HG02759 (cell line): Measurements from ENCODE around the gene SSNA1.

ENCODE experiments used
- ATAC-seq: cut with Tn5 transposase; IDR thresholded peaks from one replicate; pipeline ENCODE4 v1.9.1; 2021; ENCODE audit warnings: mild to moderate bottlenecking, moderate library complexity; ENCODE audit not compliant: unreplicated experiment

The SSNA1 gene

DNA sequence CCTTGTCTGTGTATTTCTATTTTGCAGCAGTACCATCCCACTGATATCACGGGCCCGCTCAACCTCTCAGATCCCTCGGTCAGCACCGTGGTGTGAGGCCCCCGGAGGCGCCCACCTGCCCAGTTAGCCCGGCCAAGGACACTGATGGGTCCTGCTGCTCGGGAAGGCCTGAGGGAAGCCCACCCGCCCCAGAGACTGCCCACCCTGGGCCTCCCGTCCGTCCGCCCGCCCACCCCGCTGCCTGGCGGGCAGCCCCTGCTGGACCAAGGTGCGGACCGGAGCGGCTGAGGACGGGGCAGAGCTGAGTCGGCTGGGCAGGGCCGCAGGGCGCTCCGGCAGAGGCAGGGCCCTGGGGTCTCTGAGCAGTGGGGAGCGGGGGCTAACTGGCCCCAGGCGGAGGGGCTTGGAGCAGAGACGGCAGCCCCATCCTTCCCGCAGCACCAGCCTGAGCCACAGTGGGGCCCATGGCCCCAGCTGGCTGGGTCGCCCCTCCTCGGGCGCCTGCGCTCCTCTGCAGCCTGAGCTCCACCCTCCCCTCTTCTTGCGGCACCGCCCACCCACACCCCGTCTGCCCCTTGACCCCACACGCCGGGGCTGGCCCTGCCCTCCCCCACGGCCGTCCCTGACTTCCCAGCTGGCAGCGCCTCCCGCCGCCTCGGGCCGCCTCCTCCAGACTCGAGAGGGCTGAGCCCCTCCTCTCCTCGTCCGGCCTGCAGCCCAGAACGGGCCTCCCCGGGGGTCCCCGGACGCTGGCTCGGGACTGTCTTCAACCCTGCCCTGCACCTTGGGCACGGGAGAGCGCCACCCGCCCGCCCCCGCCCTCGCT is 20.5 kb upstream of the SSNA1 start:
- ATAC-seq: no peak

GRCh38 chr9:137168573-137168903 is 19.9 kb upstream of the SSNA1 start:
- ATAC-seq: no peak

DNA sequence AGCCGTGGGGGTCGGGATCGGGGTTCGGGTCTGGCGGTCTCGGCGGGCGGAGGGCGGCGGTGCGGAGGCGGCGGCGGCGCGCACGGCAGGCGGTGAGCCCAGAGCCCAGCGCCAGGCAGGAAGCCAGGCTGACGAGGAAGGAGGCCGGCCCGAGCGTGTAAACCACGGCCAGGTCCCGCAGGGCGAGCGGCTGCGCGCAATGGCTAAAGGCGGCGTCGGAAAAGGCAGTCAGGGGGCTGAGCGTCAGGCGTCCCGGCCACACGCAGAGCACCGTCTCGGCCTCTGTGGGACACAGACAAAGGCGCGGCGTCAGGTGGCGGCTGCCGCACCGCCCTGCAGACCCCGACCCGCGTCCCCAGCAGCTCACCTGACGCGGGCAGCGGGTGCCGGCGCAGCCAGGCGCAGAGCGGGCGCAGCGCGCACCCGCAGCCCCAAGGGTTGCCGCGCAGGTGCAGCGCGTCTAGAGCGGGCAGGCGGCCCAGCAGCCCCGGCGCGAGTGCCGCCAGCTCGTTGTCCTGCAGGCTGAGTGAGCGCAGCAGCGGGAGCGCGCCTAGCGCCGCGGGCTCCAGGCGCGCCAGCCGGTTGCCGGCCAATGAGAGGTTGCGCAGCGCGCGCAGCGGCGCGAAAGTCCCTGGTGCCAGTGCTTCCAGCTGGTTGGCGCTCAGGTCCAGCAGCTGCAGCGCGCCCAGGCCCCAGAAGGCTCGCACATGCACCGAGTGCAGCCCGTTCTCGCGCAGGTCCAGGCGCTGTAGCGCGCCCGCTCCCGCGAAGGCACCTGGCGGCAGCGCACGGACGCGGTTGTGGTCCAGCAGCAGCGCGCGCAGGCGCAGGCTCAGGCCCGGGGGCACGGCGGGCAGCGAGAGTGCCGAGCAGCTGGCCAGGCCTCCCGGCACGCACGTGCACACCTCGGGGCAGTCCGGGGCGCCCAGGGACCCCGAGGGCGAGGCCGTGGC is 19.3 kb upstream of the SSNA1 start:
- ATAC-seq: peak; percentile 47

DNA sequence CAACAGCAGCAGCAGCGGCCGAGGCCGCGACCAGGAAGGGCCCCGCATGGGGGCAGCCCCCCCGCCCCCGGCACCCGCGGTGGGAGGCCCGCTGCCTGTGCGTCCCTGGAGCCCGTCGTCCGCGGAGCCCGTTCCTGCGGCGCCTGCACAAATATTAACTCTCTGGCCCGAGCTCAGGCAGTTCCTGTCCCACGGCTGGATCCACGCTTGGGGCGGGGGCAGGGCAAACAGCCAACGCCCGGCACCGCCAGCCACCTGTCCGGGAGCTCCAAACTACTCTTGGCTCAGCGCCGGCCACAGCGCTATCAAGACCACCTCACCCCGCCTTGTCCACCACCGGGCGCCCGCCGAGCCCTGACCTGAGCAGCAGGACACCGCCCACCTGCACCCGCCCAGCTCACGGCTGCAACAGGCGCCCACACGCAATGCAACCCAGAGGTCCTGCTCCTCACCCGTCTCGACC is 18.5 kb upstream of the SSNA1 start, which contains the start of gene LRRC26:
TSS of gene LRRC26 (minus strand) at position 156 of the 463 bp plus-strand sequence. CDS start at position 48, 108 bp downstream.
- no peak for ATAC-seq

DNA sequence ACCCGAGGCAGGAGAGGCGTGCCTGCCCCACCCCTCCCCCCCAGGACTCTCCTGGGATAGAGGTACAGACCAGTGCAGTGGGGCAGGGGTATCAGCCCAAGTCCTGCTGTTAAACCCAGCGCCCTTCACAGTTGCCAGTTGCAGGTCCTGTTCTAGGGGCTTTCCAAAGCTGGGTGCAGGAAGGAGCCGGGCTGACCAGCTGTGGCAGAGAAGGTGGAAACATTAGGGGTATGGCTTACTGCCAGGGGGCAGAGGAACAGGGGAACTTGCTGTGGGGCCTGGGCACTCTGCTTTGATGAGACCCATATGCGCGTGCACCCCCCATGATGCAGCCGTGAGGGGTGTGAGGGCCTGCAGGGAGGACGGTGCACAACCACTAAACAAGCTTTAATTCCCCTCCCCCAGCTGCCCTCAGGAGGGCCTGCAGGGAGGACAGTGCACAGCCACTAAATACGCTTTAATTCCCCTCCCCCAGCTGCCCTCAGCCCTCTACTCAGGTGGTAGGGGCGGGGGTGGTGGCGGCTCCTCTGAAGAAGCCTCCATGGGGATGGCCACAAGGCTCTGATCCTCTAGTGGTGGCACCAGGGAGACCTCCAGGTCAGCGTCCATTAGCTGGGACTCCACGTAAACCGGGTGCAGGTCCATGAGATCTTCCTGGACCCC is 17.9 kb upstream of the SSNA1 start:
- ATAC-seq: no peak

DNA sequence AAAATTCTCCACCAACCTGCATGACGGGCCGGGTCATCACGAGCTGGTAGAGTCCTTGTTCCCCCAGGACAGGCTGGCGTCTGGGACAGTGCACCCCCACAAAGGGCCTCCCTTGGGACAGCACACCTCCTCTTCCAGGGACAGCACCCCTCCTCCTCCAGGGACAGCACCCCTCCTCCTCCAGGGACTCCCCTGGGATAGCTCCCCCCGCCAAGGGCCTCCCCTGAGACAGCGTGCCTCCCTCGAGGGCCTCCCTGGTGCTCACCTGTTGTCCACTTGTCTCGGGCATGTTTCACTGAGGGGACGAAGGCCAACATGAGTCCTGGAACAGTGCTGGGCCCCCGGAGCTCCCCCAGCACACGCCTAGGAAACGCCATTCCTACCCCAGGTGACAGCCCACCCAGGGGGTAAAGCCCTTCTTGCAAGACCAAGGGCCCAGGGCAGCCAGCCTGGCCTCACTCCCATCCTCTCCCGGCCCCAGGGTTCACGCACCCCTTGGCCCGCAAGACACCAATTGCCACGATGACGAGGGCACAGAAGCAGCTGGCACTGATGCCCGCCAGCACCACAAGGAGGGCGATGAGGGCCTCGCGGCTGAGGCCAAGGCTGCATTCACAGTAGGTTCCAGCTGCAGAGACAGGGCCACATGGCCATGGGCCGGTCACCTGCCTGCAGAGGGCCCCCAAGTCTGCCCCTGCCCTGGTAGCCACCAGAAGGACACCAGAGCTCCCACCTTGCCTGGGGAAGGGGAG is 17.2 kb upstream of the SSNA1 start:
- ATAC-seq: no peak

- ATAC-seq: no peak
Observed at GRCh38 chr9:137172901-137173795, 15.3 kb upstream of the SSNA1 start.

- no peak for ATAC-seq
Observed at GRCh38 chr9:137173796-137174664, 14.4 kb upstream of the SSNA1 start.

GRCh38 chr9:137174722-137175293 is 13.7 kb upstream of the SSNA1 start:
- ATAC-seq: no peak

- no peak for ATAC-seq
Observed at GRCh38 chr9:137175345-137175961, 13.0 kb upstream of the SSNA1 start.

GRCh38 chr9:137176302-137177182 is 11.9 kb upstream of the SSNA1 start:
- ATAC-seq: no peak

DNA sequence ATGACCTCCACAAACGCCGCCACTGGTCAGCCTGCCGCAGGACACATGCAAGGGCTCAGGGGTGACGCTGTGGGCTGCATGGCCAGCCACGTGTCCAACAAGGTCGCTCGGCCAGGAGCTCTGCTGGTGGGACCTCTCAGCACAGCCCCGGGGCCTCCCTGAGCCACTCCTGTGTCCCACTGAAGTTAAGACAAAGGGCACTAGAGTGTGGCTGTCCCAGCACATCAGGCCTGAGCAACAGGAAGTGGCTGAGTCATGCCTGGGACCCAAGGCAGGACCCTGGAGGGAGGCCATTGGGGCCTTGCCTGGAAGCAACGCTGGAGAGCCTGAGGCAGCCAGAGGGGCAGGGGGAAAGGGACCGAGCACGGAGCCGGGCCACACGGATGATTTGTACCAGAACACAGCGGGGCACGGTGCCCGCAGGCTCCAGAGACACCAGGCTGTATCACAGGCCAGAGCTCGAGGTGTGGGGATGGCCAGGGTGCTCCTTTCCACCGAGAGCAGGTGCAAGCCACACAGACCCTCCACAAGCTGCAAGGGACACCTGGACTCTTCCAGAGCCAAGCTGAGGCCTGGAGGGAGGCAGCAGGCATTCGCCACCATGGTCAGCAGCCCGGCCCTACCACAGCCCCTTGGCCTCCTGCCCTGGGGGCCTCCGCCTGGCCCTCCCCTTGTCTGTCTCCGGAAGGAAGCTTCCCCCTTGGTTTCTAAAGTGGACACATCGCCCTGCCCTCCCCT is 10.1 kb upstream of the SSNA1 start:
- no peak for ATAC-seq

DNA sequence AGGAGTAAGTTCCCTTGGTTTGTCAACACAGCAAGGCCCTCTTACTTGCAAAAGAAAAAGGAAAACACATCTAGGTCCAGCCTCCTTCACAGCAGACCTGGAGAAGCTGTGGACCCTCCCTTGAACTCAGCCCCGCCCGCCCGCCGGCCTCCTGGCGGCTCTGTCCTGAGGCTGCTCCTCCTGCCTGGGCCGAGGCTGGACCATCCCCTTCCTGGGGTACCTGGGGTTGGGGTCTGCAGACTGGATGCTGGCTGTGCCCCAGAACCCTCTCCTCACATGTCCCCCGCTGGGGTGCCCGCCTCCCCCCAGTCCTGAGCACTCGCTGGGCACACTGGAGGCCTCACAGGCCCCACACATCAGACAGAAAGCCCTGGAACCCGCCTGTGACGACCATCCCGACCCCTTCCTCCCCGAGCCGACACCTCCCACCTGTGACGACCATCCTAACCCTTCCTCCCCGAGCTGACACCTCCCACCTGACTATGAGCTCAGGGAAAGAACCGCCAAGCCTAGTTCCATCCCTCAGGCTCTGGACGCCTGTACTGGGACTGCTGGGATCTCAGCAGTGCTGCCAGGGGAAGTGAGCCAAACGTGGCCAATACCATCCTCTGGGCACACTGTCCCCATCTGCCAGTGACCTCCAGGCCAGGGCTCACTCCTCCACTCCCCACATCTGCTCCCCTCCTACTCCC is 9.4 kb upstream of the SSNA1 start:
- no peak for ATAC-seq

- ATAC-seq: no peak
Observed at GRCh38 chr9:137179761-137180160, 8.7 kb upstream of the SSNA1 start.

GRCh38 chr9:137180491-137180890 is 8.0 kb upstream of the SSNA1 start:
- no peak for ATAC-seq
